HG03342 (cell line): ENCODE measurements around the gene NKD1.

Experiments
- ATAC-seq: cut with Tn5 transposase; IDR thresholded peaks from one replicate; pipeline ENCODE4 v1.9.1; 2021; ENCODE audit warnings: mild to moderate bottlenecking, moderate library complexity; ENCODE audit not compliant: unreplicated experiment

NKD1 gene

GRCh38 chr16:50683689-50684374 lies 135.6 kb downstream of the NKD1 start:
- ATAC-seq, result peak; percentile 58

GRCh38 chr16:50684823-50685461 lies 136.7 kb downstream of the NKD1 start:
- no peak for ATAC-seq

GRCh38 chr16:50685462-50686063 lies 137.4 kb downstream of the NKD1 start:
- no peak for ATAC-seq

- ATAC-seq, result no peak
Measured at GRCh38 chr16:50688083-50688482, 139.9 kb downstream of the NKD1 start.

GRCh38 chr16:50688867-50689266 lies 140.7 kb downstream of the NKD1 start:
- no peak for ATAC-seq

GRCh38 chr16:50690177-50690576 lies 142.0 kb downstream of the NKD1 start:
- no peak for ATAC-seq

GRCh38 chr16:50692644-50692998 lies 144.4 kb downstream of the NKD1 start:
- ATAC-seq, result no peak

GRCh38 chr16:50692999-50693781 lies 145.0 kb downstream of the NKD1 start, which contains the start of gene NOD2:
NOD2 (plus strand) TSS chr16:50693606; CDS start chr16:50699496, 5,890 bp downstream.
- no peak for ATAC-seq

- ATAC-seq, result no peak
Measured at GRCh38 chr16:50694206-50694605, 146.0 kb downstream of the NKD1 start.

- no peak for ATAC-seq
Measured at GRCh38 chr16:50695017-50696000, 147.1 kb downstream of the NKD1 start.

- peak; percentile 11 for ATAC-seq
Measured at GRCh38 chr16:50696126-50696525, 147.9 kb downstream of the NKD1 start.

- ATAC-seq, result peak; percentile 52
Measured at GRCh38 chr16:50696575-50697420, 148.6 kb downstream of the NKD1 start.

- ATAC-seq, result no peak
Measured at GRCh38 chr16:50697421-50697715, 149.2 kb downstream of the NKD1 start.

GRCh38 chr16:50697881-50698767 lies 149.9 kb downstream of the NKD1 start:
- peak; percentile 44 for ATAC-seq
